ENCODE measurements around the gene SCIN. TPM values are rescaled to one million over a fixed set of nuclear protein-coding genes. Genes with fewer than 3 reads are reported as not detected.
A peak's percentile ranks its signal among the peaks of the same experiment; 100 is the strongest.

SCIN gene
- total and polyA plus RNA-seq, 7 donors: 0.28 to 59.4 (median 1.8) TPM

DNA sequence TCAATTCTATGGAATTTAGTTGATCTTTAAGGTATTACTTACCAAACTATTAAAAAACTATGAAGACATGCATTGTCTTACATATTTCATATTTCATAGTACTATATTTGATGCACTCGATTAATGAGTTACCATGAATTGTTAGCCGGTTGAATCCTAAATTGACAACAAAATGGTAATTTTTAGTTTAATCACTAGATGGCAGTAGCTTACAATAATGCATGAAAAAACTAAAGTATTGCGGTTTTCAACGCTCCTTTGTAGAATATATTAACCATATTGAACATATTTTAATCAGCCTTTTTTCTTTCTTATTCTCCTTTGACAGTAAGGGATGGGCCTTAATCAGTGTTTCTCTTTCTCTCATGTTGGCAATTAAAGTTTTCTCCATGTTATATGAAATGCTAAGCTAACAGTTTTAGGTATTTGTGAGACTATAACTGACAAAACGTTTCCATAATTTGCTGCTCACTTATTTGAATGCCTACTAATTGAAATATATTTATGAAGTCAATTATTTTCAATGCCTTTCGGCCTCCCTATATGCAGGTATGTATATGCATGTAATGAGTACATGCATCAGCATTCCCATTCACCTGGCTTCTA lies 68.4 kb downstream of the SCIN start:
- DNase-seq: no peak
- H3K27ac ChIP-seq: no peak overlapping the region
- TF ChIP-seq EP300 (IDR thresholded peaks at IDR 0.05) (no peak), POLR2A (IDR thresholded peaks at IDR 0.05) (no peak), POLR2AphosphoS5 (IDR thresholded peaks at IDR 0.05) (no peak)
- TF ChIP-seq, protein P1, sequence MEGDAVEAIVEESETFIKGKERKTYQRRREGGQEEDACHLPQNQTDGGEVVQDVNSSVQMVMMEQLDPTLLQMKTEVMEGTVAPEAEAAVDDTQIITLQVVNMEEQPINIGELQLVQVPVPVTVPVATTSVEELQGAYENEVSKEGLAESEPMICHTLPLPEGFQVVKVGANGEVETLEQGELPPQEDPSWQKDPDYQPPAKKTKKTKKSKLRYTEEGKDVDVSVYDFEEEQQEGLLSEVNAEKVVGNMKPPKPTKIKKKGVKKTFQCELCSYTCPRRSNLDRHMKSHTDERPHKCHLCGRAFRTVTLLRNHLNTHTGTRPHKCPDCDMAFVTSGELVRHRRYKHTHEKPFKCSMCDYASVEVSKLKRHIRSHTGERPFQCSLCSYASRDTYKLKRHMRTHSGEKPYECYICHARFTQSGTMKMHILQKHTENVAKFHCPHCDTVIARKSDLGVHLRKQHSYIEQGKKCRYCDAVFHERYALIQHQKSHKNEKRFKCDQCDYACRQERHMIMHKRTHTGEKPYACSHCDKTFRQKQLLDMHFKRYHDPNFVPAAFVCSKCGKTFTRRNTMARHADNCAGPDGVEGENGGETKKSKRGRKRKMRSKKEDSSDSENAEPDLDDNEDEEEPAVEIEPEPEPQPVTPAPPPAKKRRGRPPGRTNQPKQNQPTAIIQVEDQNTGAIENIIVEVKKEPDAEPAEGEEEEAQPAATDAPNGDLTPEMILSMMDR (IDR thresholded peaks at IDR 0.05): peak in 3 of 4 experiments; percentile 30 to 62 (median 37)
- peaks cover 0 to 29% (median 8%) of the 10 kb centered on the region in 4 donors for H3K4me1 ChIP-seq
- H3K9me3 ChIP-seq: no peaks in the 10 kb centered on the region
- H3K36me3 ChIP-seq: no peaks in the 10 kb centered on the region
- H3K4me3 ChIP-seq: no peak overlapping the region
- intact Hi-C loops (cut with DNase I): loop anchor here (1.0 to 10.0 kb wide), 3 partner anchors 47 to 624 kb away; no protein-coding TSS in a partner anchor
- no peaks in the 10 kb centered on the region for H3K27me3 ChIP-seq
- 13 to 18% methylated on average over 6 of the region's 6 CpGs for WGBS, 2 donors

DNA sequence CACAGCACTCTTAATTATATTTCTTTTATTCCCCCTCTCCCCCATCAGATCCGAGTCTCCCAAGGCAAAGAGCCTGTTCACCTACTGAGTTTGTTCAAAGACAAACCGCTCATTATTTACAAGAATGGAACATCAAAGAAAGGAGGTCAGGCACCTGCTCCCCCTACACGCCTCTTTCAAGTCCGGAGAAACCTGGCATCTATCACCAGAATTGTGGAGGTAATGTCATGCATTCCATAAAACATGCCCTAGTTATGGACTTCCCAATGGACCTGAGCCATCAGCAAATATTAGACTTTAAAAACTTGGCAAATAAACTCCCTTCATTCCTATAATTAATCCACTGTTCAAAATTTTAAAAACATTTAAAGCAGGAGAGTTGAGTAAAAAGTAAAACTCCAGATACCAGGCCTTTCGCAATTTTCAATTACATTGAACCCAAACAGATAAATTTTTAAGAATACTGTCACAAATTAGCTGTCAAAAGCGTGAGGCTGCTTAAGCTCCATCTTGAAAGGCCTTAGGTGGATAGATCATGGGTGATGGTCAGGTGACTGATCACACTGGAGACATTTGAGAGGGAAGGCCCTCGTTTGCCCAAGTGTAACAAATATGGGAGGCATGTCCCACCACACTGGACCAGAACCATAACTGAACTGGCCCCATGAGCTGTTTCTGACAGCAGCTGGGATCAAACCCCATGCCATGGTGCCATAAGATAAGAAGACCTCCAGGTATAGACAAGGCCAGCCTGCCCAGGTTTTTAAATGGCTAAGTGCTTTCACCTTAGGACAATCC lies 70.0 kb downstream of the SCIN start:
- DNase-seq: no peak
- Histone ChIP-seq H3K36me3 (no peaks in the 10 kb centered on the region), H3K27ac (no peak overlapping the region), H3K9me3 (no peaks in the 10 kb centered on the region), H3K4me1 (peaks cover 0 to 29% (median 8%) of the 10 kb centered on the region in 4 donors), H3K27me3 (no peaks in the 10 kb centered on the region), H3K4me3 (no peak overlapping the region)
- 55 to 76% methylated on average over 7 of the region's 7 CpGs for WGBS, 2 donors
- TF ChIP-seq POLR2A (IDR thresholded peaks at IDR 0.05): no peak
- no peak for TF ChIP-seq POLR2AphosphoS5 (IDR thresholded peaks at IDR 0.05)
- no peak for TF ChIP-seq EP300 (IDR thresholded peaks at IDR 0.05)
- TF ChIP-seq, protein P1 (IDR thresholded peaks at IDR 0.05): no peak
- intact Hi-C loops (cut with DNase I): no loop called here

DNA sequence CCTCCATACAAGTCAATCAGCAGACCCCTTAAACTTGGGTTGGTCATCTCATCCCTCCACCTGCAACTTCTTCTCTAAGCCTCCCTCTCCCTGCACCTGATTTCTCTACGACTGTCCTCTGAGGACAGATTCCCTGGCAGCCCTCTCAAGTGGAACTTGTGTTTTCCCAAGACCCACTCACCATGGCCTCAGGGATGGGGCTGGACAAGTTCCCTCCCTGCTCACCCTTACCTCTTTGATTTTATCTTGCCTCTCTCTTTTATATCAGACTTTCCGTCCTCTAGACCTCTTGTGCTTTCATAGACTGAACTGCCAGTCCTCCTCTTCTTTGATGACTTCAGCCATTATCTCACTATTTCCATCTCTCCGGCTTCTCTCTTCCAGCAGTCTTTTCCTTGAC lies 70.7 kb downstream of the SCIN start:
- intact Hi-C loops (cut with DNase I): no loop called here
- Histone ChIP-seq H3K9me3 (no peaks in the 10 kb centered on the region), H3K36me3 (no peaks in the 10 kb centered on the region), H3K27me3 (no peaks in the 10 kb centered on the region), H3K4me1 (peaks cover 0 to 29% (median 8%) of the 10 kb centered on the region in 4 donors), H3K4me3 (no peak overlapping the region), H3K27ac (no peak overlapping the region)
- 62 to 96% methylated on average over 3 of the region's 3 CpGs for whole genome bisulfite sequencing, 2 donors
- TF ChIP-seq POLR2AphosphoS5 (IDR thresholded peaks at IDR 0.05) (no peak), POLR2A (IDR thresholded peaks at IDR 0.05) (no peak), EP300 (IDR thresholded peaks at IDR 0.05) (no peak)
- TF ChIP-seq, protein P1 (IDR thresholded peaks at IDR 0.05): no peak
- DNase-seq: no peak

DNA sequence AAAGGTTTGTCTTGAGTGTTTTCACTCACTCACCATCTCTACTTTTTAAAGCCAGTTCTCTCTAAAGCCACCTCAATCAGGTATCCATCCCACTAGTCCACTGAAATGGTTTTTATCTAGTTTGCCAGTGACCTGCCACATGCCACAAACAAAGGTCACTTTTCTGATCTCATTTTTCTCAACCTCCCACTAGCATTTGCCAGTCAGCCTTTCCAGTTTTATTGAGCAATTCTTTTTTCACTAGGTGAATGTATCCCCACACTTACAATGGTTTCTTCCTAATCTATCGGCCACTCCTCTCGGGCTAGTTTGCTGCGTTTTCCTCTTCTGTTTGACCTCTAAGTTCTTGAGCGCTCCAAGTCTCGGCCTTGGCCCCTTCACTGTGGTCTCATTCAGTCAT lies 72.0 kb downstream of the SCIN start:
- 94 to 96% methylated on average over 5 of the region's 5 CpGs for WGBS, 2 donors
- no peaks in the 10 kb centered on the region for H3K9me3 ChIP-seq
- H3K27ac ChIP-seq: no peak overlapping the region
- intact Hi-C loops (cut with DNase I): no loop called here
- peaks cover 0 to 31% (median 8%) of the 10 kb centered on the region in 4 donors for H3K4me1 ChIP-seq
- no peaks in the 10 kb centered on the region for H3K27me3 ChIP-seq
- H3K36me3 ChIP-seq: no peaks in the 10 kb centered on the region
- TF ChIP-seq POLR2AphosphoS5 (IDR thresholded peaks at IDR 0.05) (no peak), EP300 (IDR thresholded peaks at IDR 0.05) (no peak), POLR2A (IDR thresholded peaks at IDR 0.05) (no peak)
- TF ChIP-seq, protein P1 (IDR thresholded peaks at IDR 0.05): no peak
- no peak overlapping the region for H3K4me3 ChIP-seq
- DNase-seq: no peak

All from sigmoid colon (tissue), 7 donors.